GM21390 (cell line): ENCODE results near the gene PLEKHG1.

Source experiments
- ATAC-seq: cut with Tn5 transposase; IDR thresholded peaks from one replicate; pipeline ENCODE4 v1.9.1; 2021; ENCODE audit not compliant: unreplicated experiment

PLEKHG1 gene

GRCh38 chr6:150617496-150618460 lies 18.1 kb downstream of the PLEKHG1 start:
- no peak for ATAC-seq

- ATAC-seq: no peak
Observed at GRCh38 chr6:150619275-150619674, 19.6 kb downstream of the PLEKHG1 start.

- no peak for ATAC-seq
Observed at GRCh38 chr6:150620244-150620643, 20.6 kb downstream of the PLEKHG1 start.

GRCh38 chr6:150620763-150621162 lies 21.1 kb downstream of the PLEKHG1 start:
- ATAC-seq: no peak

- no peak for ATAC-seq
Observed at GRCh38 chr6:150622476-150622875, 22.8 kb downstream of the PLEKHG1 start.

GRCh38 chr6:150622941-150623874 lies 23.5 kb downstream of the PLEKHG1 start:
- ATAC-seq: peak; percentile 97

- ATAC-seq: no peak
Observed at GRCh38 chr6:150624191-150624590, 24.5 kb downstream of the PLEKHG1 start.

GRCh38 chr6:150625927-150626326 lies 26.2 kb downstream of the PLEKHG1 start:
- no peak for ATAC-seq

- ATAC-seq: no peak
Observed at GRCh38 chr6:150627154-150627553, 27.5 kb downstream of the PLEKHG1 start.

- ATAC-seq: no peak
Observed at GRCh38 chr6:150627585-150628025, 27.9 kb downstream of the PLEKHG1 start.

GRCh38 chr6:150628908-150629307 lies 29.2 kb downstream of the PLEKHG1 start:
- ATAC-seq: no peak

- peak; percentile 30 for ATAC-seq
Observed at GRCh38 chr6:150631283-150631983, 31.7 kb downstream of the PLEKHG1 start.

GRCh38 chr6:150631984-150632642 lies 32.4 kb downstream of the PLEKHG1 start:
- ATAC-seq: no peak

- peak; percentile 48 for ATAC-seq
Observed at GRCh38 chr6:150632785-150633485, 33.2 kb downstream of the PLEKHG1 start.

GRCh38 chr6:150633486-150633834 lies 33.8 kb downstream of the PLEKHG1 start:
- ATAC-seq: peak; percentile 16

- ATAC-seq: no peak
Observed at GRCh38 chr6:150634176-150634963, 34.7 kb downstream of the PLEKHG1 start.

- ATAC-seq: no peak
Observed at GRCh38 chr6:150634964-150635292, 35.2 kb downstream of the PLEKHG1 start.

GRCh38 chr6:150635906-150636514 lies 36.3 kb downstream of the PLEKHG1 start:
- ATAC-seq: no peak

- ATAC-seq: no peak
Observed at GRCh38 chr6:150636808-150637207, 37.1 kb downstream of the PLEKHG1 start.
